ENCODE results near the gene LRRC74A. TPM values are rescaled to one million over a fixed set of nuclear protein-coding genes. Genes with fewer than 3 reads are reported as not detected.

The LRRC74A gene
- polyA plus RNA-seq, 1 of the 3 experiments (the other 2 are of a cell fraction), result not detected

GRCh38 chr14:76779221-76780057, 46.8 kb upstream of the LRRC74A start:
- H3K36me3 ChIP-seq (replicated peaks in 1 of 2; ENCODE audit: control insufficient read depth in 1 of 2, insufficient read depth in 2 of 2, low read length in 1 of 2), result peaks cover 0 to 15% of the 10 kb centered on the region in 2 experiments
- H3K9me2 ChIP-seq, result no peaks in the 10 kb centered on the region
- ChIA-PET CTCF (interaction anchor here (1.0 to 7.7 kb wide), 3 partner anchors 8 to 69 kb away, joined by 3 to 147 read pairs (median 19); no protein-coding TSS in a partner anchor), POLR2A (no interaction called here)
- no peak overlapping the region for H3K4me2 ChIP-seq
- no peaks in the 10 kb centered on the region for H4K20me1 ChIP-seq (ENCODE audit: insufficient read depth)
- H3K79me2 ChIP-seq (ENCODE audit: insufficient read depth), result no peaks in the 10 kb centered on the region
- no peak overlapping the region for H3K4me3 ChIP-seq (ENCODE audit: low read depth in 2 of 2, low read length in 1 of 2)
- H3K27me3 ChIP-seq (ENCODE audit: insufficient read depth), result no peaks in the 10 kb centered on the region
- TF ChIP-seq MEF2A (IDR thresholded peaks at IDR 0.05; ENCODE audit: borderline replicate concordance, low read depth) (no peak), GATA2 (CRISPR knock-in tag; IDR thresholded peaks at IDR 0.05) (0 out of 2 replicates have a peak, but pooled peaks have one; percentile 8), ELF1 (IDR thresholded peaks at IDR 0.05) (no peak), JUND (IDR thresholded peaks at IDR 0.05) (no peak), EP300 (IDR thresholded peaks at IDR 0.05; ENCODE audit: borderline replicate concordance in 1 of 2, low read depth in 1 of 2, low read length in 1 of 2) (no peak)
- TF ChIP-seq, protein P1, sequence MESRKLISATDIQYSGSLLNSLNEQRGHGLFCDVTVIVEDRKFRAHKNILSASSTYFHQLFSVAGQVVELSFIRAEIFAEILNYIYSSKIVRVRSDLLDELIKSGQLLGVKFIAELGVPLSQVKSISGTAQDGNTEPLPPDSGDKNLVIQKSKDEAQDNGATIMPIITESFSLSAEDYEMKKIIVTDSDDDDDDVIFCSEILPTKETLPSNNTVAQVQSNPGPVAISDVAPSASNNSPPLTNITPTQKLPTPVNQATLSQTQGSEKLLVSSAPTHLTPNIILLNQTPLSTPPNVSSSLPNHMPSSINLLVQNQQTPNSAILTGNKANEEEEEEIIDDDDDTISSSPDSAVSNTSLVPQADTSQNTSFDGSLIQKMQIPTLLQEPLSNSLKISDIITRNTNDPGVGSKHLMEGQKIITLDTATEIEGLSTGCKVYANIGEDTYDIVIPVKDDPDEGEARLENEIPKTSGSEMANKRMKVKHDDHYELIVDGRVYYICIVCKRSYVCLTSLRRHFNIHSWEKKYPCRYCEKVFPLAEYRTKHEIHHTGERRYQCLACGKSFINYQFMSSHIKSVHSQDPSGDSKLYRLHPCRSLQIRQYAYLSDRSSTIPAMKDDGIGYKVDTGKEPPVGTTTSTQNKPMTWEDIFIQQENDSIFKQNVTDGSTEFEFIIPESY (IDR thresholded peaks at IDR 0.05; ENCODE audit: borderline replicate concordance, low read depth), result no peak
- WGBS (ENCODE audit: low lambda C conversion rate), result 90% methylated on average over 4 of the region's 7 CpGs
- H3K9ac ChIP-seq, result no peak overlapping the region
- H3K9me3 ChIP-seq, result no peaks in the 10 kb centered on the region
- H2AFZ ChIP-seq (ENCODE audit: low read depth), result no peak overlapping the region
- peak overlapping the region in 1 of 2 experiments; percentile 22; a peak in 1 of 4 replicates for H3K27ac ChIP-seq (ENCODE audit: low read depth in 2 of 2, low read length in 1 of 2)
- peaks cover 14 to 44% of the 10 kb centered on the region in 2 experiments; a peak in 2 of 4 replicates for H3K4me1 ChIP-seq (ENCODE audit: control insufficient read depth in 1 of 2, insufficient read depth in 2 of 2, low read depth in 1 of 2, low read length in 1 of 2)
- no peaks in the 10 kb centered on the region for H3F3A ChIP-seq (replicated peaks; ENCODE audit: insufficient read depth)
- no peak for DNase-seq

DNA sequence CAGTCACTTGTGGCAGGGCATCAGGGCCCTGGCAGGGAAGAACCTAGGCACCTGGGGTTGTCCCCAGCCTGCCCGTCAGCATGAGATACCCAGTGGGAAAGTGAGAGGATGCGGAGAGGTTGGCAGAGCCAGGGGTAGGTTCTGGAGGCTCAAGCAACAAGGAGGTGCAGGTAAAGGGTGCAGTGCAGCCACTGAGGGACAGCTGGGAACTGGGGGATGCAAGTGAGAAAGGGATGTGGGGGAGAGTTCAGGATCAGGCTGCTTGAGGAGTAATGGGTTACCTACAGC, 46.2 kb upstream of the LRRC74A start:
- no peaks in the 10 kb centered on the region for H3K79me2 ChIP-seq (ENCODE audit: insufficient read depth)
- ChIA-PET POLR2A (interaction anchor here (0.7 kb wide), 1 partner anchor 78 kb away, joined by 3 read pairs; no protein-coding TSS in a partner anchor), CTCF (interaction anchor here (1.0 to 7.7 kb wide), 3 partner anchors 9 to 70 kb away, joined by 3 to 147 read pairs (median 19); no protein-coding TSS in a partner anchor)
- H4K20me1 ChIP-seq (ENCODE audit: insufficient read depth), result no peaks in the 10 kb centered on the region
- H3K36me3 ChIP-seq (replicated peaks in 1 of 2; ENCODE audit: control insufficient read depth in 1 of 2, insufficient read depth in 2 of 2, low read length in 1 of 2), result peaks cover 0 to 15% of the 10 kb centered on the region in 2 experiments
- DNase-seq, result no peak
- no peaks in the 10 kb centered on the region for H3K9me2 ChIP-seq
- peaks cover 14 to 44% of the 10 kb centered on the region in 2 experiments; a peak in 2 of 4 replicates for H3K4me1 ChIP-seq (ENCODE audit: control insufficient read depth in 1 of 2, insufficient read depth in 2 of 2, low read depth in 1 of 2, low read length in 1 of 2)
- H3K4me3 ChIP-seq (ENCODE audit: low read depth in 2 of 2, low read length in 1 of 2), result no peak overlapping the region
- no peaks in the 10 kb centered on the region for H3K27me3 ChIP-seq (ENCODE audit: insufficient read depth)
- H3K4me2 ChIP-seq, result no peak overlapping the region
- no peak overlapping the region; a peak in 1 of 4 replicates for H3K27ac ChIP-seq (ENCODE audit: low read depth in 2 of 2, low read length in 1 of 2)
- TF ChIP-seq EZH2phosphoT487 (IDR thresholded peaks at IDR 0.05; ENCODE audit: borderline replicate concordance, low read depth) (no peak), NRF1 (IDR thresholded peaks at IDR 0.05; ENCODE audit: low read depth, low read length) (no peak), TCF12 (IDR thresholded peaks at IDR 0.05) (no peak), USF1 (IDR thresholded peaks at IDR 0.05; ENCODE audit: borderline replicate concordance, low read depth) (no peak), GABPA (IDR thresholded peaks at IDR 0.05; ENCODE audit: low read depth) (no peak), RFX5 (IDR thresholded peaks at IDR 0.05; ENCODE audit: low read length) (no peak), FOXJ3 (CRISPR knock-in tag; IDR thresholded peaks at IDR 0.05) (no peak), FOSL2 (IDR thresholded peaks at IDR 0.05; ENCODE audit: borderline replicate concordance, low read depth) (no peak)
- no peaks in the 10 kb centered on the region for H3F3A ChIP-seq (replicated peaks; ENCODE audit: insufficient read depth)
- no peaks in the 10 kb centered on the region for H3K9me3 ChIP-seq
- 100% methylated on average over 2 of the region's 2 CpGs for WGBS (ENCODE audit: low lambda C conversion rate)
- H3K9ac ChIP-seq, result no peak overlapping the region
- H2AFZ ChIP-seq (ENCODE audit: low read depth), result no peak overlapping the region

Measured in SK-N-SH (cell line).